AG08396 (cell line): ENCODE measurements around the gene UQCRFS1.
A peak's percentile ranks its signal among the peaks of the same experiment; 100 is the strongest.
"Not testable (repeated sequence)": the region's sequence is repeated elsewhere in the genome, so short reads cannot be mapped to it uniquely, and the experiment has no call there.

Source experiments
- DNase-seq: peaks from one replicate; pipeline ENCODE4 v3.0.0; 2012; ENCODE audit warnings: low spot score, mixed read lengths

The UQCRFS1 gene

DNA sequence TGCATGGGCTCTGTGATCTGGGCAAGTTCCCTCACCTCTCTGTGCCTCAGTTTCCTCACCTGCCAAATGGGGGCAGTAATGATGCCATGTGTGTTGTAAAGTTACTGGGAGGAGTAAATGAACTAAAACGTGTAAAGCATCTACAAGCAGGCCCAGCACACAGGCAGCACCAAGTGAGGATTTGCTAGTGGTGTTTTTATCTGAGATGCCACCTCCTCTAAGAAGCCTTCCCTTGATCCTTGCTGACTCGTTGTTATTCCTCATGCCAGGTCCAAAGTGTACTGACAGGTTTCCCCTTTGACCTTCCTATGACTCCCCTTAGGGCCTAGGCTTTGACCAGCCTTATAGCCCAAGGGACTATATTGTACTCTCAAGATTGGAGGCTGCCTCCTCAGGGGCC lies 1.5 kb upstream of the UQCRFS1 start:
- no peak for DNase-seq

DNA sequence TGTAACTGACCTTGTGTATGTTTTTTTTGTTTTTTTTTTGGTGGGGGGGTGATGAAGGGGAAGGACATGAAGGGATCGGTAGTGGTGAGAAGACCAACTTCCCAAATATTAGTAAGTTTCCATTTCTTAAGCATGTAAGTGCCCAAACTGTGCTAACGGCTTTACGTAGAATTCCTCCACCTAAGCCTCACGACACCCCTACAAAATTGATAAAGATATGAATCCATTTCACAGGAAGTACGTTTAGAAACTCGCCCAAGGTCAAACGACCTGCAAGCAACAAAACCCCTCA lies 649 bp downstream of the UQCRFS1 start:
- no peak for DNase-seq

- DNase-seq = peak; percentile 31
These were observed 1.2 kb downstream of the UQCRFS1 start for GRCh38 chr19:29211562-29212355.

- DNase-seq = not testable (repeated sequence)
These were observed 1.9 kb downstream of the UQCRFS1 start for GRCh38 chr19:29211041-29211440.

DNA sequence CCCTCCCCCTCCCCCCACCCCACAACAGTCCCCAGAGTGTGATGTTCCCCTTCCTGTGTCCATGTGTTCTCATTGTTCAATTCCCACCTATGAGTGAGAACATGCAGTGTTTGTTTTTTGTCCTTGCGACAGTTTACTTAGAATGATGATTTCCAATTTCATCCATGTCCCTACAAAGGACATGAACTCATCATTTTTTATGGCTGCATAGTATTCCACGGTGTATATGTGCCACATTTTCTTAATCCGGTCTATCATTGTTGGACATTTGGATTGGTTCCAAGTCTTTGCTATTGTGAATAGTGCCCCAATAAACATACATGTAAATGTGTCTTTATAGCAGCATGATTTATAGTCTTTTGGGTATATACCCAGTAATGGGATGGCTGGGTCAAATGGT lies 2.4 kb downstream of the UQCRFS1 start:
- DNase-seq = not testable (repeated sequence)

DNA sequence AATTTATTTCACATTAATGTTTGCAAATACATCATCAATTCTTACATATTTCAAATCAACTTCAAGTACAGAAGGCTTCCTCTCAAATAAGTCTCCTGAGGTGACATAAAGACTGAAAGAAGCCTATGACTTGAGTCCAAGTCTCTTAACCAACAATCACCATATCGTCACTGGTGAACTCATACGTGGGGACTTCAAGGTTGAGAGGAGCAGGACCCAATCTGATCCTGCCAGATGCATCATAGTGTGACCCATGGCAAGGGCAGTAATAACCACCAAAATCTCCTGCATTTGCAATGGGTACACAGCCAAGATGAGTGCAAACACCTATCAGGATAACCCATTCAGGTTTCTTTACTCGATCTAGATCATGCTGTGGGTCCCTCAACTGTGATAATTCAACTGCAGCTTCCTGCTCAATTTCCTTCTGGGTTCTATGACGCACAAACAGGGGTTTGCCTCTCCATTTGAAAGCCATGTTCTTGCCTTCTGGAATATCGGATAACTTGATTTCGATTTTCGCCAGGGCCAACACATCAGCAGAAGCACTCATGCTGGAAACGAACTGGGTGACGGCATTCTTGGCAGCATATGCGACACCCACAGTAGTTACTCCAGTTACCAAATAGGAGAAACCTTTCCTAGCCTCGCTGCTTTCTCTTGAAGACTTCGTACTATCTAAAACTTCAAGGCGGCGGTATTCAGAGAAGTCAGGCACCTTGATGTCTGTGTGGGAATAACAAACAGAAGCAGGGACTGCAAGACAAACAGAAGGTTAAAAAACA lies 5.4 kb downstream of the UQCRFS1 start:
- not testable (repeated sequence) for DNase-seq

- no peak for DNase-seq
These were observed 6.5 kb downstream of the UQCRFS1 start for GRCh38 chr19:29206453-29206852.

- no peak for DNase-seq
These were observed 10.7 kb downstream of the UQCRFS1 start for GRCh38 chr19:29202281-29202680.

DNA sequence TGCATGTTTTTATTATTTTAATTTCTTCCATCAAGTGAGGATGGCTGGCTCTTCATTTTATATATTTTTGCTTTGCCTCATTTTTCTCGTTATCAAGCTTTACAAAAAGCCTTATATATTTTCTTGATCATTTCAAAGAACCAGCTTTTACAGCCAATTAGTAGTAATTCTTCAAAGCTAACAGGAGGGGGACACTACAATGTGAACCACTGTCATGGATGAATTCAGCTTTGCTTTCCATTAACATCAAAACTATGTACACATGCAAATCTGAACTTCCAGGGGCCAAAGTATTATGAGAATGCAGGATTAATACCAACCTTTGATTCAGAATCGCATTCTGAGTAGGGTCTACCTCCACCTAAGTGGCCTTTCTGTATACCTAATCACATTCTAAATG lies 11.1 kb downstream of the UQCRFS1 start:
- DNase-seq = no peak

DNA sequence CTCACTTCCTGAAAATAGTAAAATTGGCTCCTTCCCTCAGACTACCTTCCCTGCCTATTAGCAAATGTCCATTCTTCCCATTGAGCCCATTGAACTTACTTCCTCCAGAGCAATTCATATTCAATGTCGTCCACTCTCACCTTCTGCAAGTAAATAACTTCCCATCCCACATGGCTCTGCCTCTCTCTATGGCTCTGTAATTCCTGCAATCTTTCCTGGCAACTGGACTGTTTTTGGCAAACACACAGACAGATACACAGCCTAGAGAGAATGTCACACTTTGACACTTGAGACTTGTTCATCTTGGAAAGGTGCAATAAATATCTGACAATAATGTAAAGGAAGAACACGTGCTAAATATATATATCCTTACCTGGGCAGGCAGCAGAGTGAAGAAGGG lies 18.3 kb downstream of the UQCRFS1 start:
- DNase-seq = no peak

DNA sequence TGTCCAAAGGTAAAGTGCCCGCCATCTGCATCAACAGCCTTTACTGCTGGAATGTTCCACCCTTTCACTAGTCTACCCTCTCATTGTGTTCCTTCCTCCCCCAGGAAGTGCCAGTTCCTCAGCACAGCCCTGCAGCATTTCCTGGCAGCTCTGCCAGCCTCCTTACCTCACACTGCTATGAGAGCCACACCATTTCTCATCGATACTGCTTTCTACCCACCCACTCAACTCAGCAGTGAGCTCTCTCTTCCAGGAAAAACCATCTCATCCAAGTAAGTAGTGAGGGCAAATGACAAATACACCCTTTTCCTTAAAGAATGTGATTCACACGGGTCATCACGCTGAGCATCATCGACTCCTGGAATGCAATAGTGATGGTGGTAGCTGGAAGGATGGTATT lies 19.8 kb downstream of the UQCRFS1 start:
- DNase-seq = no peak

DNA sequence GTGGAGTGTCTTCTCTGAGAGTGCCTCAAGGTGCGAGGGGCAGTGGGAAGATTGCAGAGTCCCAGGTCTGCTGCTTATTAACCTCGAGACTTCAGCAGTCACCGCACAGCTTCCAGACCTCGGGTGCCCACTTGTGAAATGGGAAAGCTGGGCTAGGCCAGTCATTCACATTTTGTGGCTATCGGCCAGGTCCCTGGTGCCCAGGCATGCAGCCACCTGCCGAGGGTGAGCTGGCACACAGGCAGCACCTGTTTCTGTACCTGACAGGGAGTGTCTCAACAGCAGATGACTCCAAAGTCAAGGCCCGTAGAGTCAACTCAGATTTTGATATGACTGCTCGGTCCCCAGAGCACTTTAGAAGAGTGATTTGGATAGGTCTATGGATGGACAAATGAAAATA lies 21.9 kb downstream of the UQCRFS1 start:
- no peak for DNase-seq

DNA sequence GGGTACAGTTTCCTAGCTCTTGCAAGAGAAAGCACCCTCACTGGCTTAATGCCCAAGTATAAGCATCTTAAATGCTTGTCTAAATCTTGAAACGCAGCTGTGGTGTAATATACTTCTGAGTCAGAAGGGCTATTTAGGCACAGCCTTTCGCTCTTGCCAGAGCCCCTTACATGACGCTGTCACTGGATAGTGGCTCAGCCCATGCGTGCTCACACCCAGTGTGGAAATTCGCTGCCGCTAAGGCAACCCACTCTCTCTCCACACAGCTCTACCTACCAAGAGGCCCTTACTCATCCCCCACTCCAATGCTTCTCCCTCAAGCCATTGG lies 24.0 kb downstream of the UQCRFS1 start:
- peak; percentile 25 for DNase-seq

GRCh38 chr19:29188289-29189032 lies 24.5 kb downstream of the UQCRFS1 start:
- DNase-seq = no peak

- DNase-seq = no peak
These were observed 25.3 kb downstream of the UQCRFS1 start for GRCh38 chr19:29187676-29188075.

GRCh38 chr19:29185427-29185826 lies 27.5 kb downstream of the UQCRFS1 start:
- no peak for DNase-seq

DNA sequence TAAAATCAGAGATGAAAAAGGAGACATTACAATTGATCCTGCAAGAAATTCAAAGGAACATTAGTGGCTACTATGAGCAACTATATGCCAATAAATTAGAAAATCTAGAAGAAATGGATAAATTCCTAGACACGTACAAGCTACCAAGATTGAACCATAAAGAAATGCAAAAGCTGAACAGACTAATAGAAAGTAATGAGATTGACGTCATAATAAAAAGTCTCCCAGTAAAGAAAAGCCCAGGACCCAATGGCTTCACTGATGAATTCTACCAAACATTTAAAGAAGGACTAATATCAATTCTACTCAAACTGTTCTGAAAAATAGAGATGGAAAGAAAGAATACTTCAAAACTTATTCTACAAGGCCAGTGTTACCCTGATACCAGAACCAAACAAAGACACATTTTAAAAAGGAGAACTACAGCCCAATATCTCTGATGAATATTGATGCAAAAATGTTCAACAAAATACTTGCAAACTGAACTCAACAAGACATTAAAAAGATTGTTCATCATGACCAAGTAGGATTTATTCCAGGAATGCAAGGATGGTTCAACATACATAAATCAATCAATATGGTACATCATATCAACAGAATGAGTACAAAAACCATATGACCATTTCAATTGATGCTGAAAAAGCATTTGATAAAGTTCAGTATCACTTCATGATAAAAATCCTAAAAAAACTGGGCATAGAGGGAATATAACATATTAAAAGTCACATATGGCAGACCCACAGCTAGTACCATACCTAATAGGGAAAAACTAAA lies 35.8 kb downstream of the UQCRFS1 start:
- no peak for DNase-seq

GRCh38 chr19:29173896-29174295 lies 39.1 kb downstream of the UQCRFS1 start:
- DNase-seq = no peak

DNA sequence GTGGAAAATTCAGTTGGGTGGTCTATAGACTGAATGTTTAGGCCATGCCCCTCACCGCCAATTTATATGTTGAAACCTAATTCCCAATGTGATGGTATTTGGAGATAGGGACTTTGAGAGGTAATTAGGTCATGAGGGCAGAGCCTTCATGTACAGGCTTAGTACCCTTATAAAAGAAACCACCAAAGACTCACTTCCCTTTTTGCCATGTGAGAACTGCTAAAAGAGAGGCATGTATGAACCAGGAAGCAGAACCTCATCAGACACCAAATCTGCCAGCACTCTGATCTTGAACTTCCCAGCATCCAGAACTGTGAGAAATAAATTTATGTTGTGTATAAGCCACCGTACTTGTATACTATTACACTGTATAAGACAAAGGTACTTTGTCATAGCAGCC lies 40.6 kb downstream of the UQCRFS1 start:
- DNase-seq = no peak

DNA sequence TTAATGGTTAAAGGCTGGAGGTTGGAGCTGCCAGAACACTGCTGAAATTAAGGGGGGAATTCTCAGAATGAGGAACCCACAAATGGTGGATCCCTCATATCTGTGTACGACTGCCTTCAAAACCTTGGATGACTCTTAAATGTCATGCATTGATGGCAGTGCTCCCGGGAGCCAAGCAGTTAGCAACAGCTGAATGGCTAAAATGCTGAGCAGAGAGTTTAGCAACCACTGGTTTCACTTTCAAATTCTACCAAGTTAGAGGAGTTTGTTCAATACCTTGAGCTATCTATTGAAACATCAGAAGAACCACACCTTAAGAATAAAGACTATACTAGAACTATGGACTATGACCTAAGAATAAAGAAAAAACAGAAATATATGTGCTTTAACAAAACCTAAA lies 41.4 kb downstream of the UQCRFS1 start:
- DNase-seq = no peak

GRCh38 chr19:29170554-29170953 lies 42.4 kb downstream of the UQCRFS1 start:
- DNase-seq = no peak

GRCh38 chr19:29162694-29163093 lies 50.3 kb downstream of the UQCRFS1 start:
- no peak for DNase-seq
